Measurements from ENCODE around the gene ZC3H13. TPM values are rescaled to one million over a fixed set of nuclear protein-coding genes. Genes with fewer than 3 reads are reported as not detected.

ZC3H13 gene
- total and polyA plus RNA-seq, 2 of the 8 experiments (the other 6 are each of a cell fraction or from before 2014, with no cell fraction given): 5.1 to 57.8 TPM

DNA sequence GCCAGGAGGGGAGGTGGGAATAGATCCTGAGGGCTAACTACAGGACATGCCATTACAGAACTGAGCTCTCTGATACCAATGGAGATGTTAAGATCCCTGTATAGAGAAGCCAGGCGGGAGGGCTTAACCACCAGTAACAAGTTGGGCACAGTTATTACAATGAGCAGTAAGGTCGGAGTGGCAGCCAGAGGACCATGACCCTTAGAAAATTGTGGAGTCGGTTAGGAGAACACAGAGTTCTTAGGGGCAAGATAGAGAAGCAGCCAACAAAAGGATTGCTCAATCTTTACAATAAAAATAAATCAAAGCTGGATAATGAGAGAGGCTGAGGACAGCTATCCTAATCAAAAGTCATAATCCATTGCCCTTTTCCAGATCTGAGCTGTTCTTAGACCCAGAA lies 41.9 kb upstream of the ZC3H13 start (continued):
- no peak for TF ChIP-seq ASH2L (IDR thresholded peaks at IDR 0.05; ENCODE audit: low read length)

Measured in H1 (cell line).